OCI-LY3 (cell line): ENCODE results near the gene EFCAB8.
"Not testable (repeated sequence)": the region's sequence is repeated elsewhere in the genome, so short reads cannot be mapped to it uniquely, and the experiment has no call there.

ENCODE experiments used
- H2AFZ ChIP-seq: fragments of 200-600, 300-600 bp; shearing (Covaris generic); 2 replicates; pipeline ENCODE4 v1.6.0; 2014; ENCODE audit warnings: antibody characterized with exemption, low read depth, low read length
- H3K27ac ChIP-seq: fragments of 200-600, 300-600 bp; sonication (generic); 2 replicates; pipeline ENCODE4 v1.5.1; 2014; ENCODE audit warnings: mild to moderate bottlenecking, low read length, moderate library complexity, mixed read lengths
- H3K27me3 ChIP-seq: fragments of 200-600, 300-600 bp; sonication (generic); 2 replicates; pipeline ENCODE4 v1.6.1; 2014; ENCODE audit warnings: low read depth, low read length, mixed read lengths
- H3K36me3 ChIP-seq: fragments of 200-600, 300-600 bp; sonication (generic); replicated peaks from 2 replicates; pipeline ENCODE3; 2014; ENCODE audit warnings: low read depth, low read length, mixed read lengths
- H3K4me1 ChIP-seq: fragments of 300-600, 200-600 bp; sonication (generic); 2 replicates; pipeline ENCODE4 v1.6.1; 2014; ENCODE audit warnings: low read length, mixed read lengths
- H3K4me2 ChIP-seq: fragments of 200-600, 300-600 bp; sonication (generic); 2 replicates; pipeline ENCODE4 v1.6.1; 2014; ENCODE audit warnings: low read length, mixed read lengths
- H3K4me3 ChIP-seq: fragments of 300-600, 200-600 bp; sonication (generic); 2 replicates; pipeline ENCODE4 v1.5.1; 2014; ENCODE audit warnings: antibody characterized with exemption, mild to moderate bottlenecking, low read length, moderate library complexity
- H3K79me2 ChIP-seq: fragments of 300-600, 200-600 bp; shearing (Covaris generic); 2 replicates; pipeline ENCODE4 v1.6.1; 2014; ENCODE audit warnings: mild to moderate bottlenecking, low read length, mixed read lengths
- H3K9ac ChIP-seq: fragments of 300-600, 200-600 bp; shearing (Covaris generic); 2 replicates; pipeline ENCODE4 v1.6.0; 2014; ENCODE audit warnings: mild to moderate bottlenecking, low read length, moderate library complexity
- H3K9me3 ChIP-seq: fragments of 200-600, 300-600 bp; shearing (Covaris generic); 2 replicates; pipeline ENCODE4 v1.6.1; 2014; ENCODE audit warnings: low read length, mixed read lengths; ENCODE audit not compliant: insufficient read depth
- H4K20me1 ChIP-seq: fragments of 200-600, 300-600 bp; sonication (generic); 2 replicates; pipeline ENCODE4 v1.6.1; 2016; ENCODE audit warnings: low read length, mixed read lengths; ENCODE audit not compliant: insufficient read depth
- CTCF ChIP-seq: fragments of 200-600, 300-600 bp; sonication (generic); IDR thresholded peaks from 2 replicates; pipeline ENCODE4 v1.5.1; 2014; ENCODE audit warnings: antibody characterized with exemption, low read length, low read depth
- EZH2phosphoT487 ChIP-seq: fragments of 200-600 bp; shearing (Covaris generic); IDR thresholded peaks from 2 replicates; pipeline ENCODE4 v1.6.1; 2018; ENCODE audit warnings: antibody characterized with exemption, mixed run types, low read depth

The EFCAB8 gene

GRCh38 chr20:32972181-32973076 is 113.7 kb downstream of the EFCAB8 start:
- peak overlapping the region; percentile 93 for H3K4me2 ChIP-seq
- H2AFZ ChIP-seq, result no peak overlapping the region
- peak overlapping the region; percentile 98 for H3K27ac ChIP-seq
- peaks cover 52% of the 10 kb centered on the region for H3K4me1 ChIP-seq
- H3K79me2 ChIP-seq, result no peaks in the 10 kb centered on the region
- peak overlapping the region; percentile 73 for H3K4me3 ChIP-seq
- H3K36me3 ChIP-seq, result no peaks in the 10 kb centered on the region
- H4K20me1 ChIP-seq, result no peaks in the 10 kb centered on the region
- peaks cover 7% of the 10 kb centered on the region for H3K9me3 ChIP-seq
- H3K27me3 ChIP-seq, result no peaks in the 10 kb centered on the region
- peak overlapping the region; percentile 90 for H3K9ac ChIP-seq
- TF ChIP-seq CTCF (no peak), EZH2phosphoT487 (no peak)

DNA sequence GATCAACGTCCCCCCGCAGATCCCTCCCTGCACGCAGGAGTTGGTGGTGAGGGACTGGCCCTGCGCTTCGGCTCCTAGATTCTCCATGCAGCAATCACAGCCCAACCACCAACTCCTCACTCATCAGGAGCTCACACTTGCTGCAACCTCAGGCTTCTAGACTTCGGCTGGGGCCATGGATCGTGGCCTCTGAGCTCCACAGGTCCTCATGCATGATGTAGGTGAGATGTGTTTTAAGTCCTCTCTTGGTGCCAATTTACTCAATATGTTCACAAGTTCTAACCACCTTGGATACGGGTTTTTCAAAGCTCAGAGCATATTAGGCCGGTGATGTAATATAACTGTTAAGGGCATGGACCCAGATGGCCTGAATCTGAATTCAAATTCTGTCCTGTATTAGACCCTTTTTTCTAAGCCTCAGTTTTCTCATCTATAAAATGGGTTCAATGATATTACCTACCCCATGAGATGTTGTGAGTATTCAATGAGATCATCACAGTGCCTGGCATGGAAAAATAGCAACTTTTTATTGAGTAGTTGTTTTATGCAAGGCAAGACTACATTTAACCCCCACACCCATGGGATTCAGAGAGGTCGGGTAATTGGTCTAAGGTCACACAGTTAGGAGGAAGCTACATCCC is 114.5 kb downstream of the EFCAB8 start:
- Histone ChIP-seq H3K27ac (peak overlapping the region; percentile 98), H4K20me1 (no peaks in the 10 kb centered on the region), H3K4me3 (peak overlapping the region; percentile 73), H2AFZ (no peak overlapping the region), H3K9ac (peak overlapping the region; percentile 87), H3K79me2 (no peaks in the 10 kb centered on the region), H3K36me3 (no peaks in the 10 kb centered on the region), H3K4me2 (peak overlapping the region; percentile 93), H3K9me3 (peaks cover 8% of the 10 kb centered on the region), H3K4me1 (peaks cover 49% of the 10 kb centered on the region), H3K27me3 (no peaks in the 10 kb centered on the region)
- TF ChIP-seq EZH2phosphoT487 (no peak), CTCF (no peak)

DNA sequence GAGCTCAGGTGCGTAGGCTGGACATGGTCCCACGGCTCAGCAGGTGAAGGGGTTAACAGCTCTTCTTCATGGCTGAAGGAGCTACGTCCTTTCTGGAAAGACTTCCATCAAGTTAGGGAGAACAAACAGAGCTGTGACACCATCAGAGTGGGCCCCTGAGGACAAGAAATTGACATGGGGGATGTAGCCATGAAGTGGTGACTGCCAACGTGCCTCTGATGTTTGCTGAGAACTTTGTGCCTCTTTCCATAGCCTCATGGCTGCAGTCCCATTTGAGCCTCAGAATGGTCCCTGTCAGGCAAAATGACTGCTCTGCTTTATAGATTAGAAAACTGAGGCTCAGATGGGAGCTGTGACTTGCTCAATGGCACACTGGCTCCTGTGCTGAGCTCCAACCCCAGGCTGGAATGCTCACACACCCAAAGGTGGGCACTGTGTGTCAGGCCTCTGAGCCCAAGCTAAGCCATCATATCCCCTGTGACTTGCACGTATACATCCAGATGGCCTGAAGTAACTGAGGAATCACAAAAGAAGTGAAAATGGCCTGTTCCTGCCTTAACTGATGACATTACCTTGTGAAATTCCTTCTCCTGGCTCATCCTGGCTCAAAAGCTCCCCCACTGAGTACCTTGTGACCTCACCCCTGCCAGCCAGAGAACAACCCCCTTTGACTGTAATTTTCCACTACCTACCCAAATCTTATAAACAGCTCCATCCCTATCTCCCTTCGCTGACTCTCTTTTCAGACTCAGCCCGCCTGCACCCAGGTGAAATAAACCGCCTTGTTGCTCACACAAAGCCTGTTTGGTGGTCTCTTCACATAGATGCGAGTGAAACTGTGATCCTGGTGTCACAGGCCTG is 115.7 kb downstream of the EFCAB8 start:
- not testable (repeated sequence) for H2AFZ ChIP-seq, H3K9ac ChIP-seq, H3K79me2 ChIP-seq, H3K9me3 ChIP-seq, H3K4me2 ChIP-seq, H3K36me3 ChIP-seq, H3K27ac ChIP-seq, H3K4me3 ChIP-seq, H4K20me1 ChIP-seq, H3K27me3 ChIP-seq
- H3K4me1 ChIP-seq, result peaks cover 49% of the 10 kb centered on the region

DNA sequence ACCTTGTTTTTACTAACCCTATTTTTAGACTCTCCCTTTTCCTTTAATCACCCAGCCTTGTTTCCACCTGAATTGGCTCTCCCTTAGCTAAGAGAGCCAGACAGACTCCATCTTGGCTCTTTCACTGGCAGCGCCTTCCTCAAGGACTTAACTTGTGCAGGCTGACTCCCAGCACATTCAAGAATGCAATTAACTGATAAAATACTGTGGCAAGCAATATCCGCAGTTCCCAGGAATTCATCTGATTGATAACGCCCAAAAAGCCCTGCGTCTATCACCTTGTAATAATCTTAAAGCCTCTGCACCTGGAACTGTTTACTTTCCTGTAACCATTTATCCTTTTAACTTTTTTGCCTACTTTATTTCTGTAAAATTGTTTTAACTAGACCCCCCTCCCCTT is 116.4 kb downstream of the EFCAB8 start:
- H3K4me2 ChIP-seq, H2AFZ ChIP-seq, H3K9me3 ChIP-seq, H3K9ac ChIP-seq, H3K27me3 ChIP-seq, H3K27ac ChIP-seq, H3K36me3 ChIP-seq, H4K20me1 ChIP-seq, H3K4me3 ChIP-seq, H3K79me2 ChIP-seq: not testable (repeated sequence)
- peaks cover 42% of the 10 kb centered on the region for H3K4me1 ChIP-seq
